Stimulated activated CD4-positive, alpha-beta T cell treated with anti-CD3 and anti-CD28 coated beads, Interleukin-1b, Interleukin-23, amount 100 ng/mL, for 4 hours (primary cell): ENCODE data around the gene TAS2R42.

Experiments used
- DNase-seq, 2 donors: peaks; one replicate each; pipeline ENCODE4 v3.0.0-alpha.2; 2020; ENCODE audit warnings: low read depth in 2 of 2

TAS2R42 gene

GRCh38 chr12:11144297-11144696, 42.4 kb downstream of the TAS2R42 start:
- DNase-seq, result no peak

- no peak for DNase-seq
Measured at GRCh38 chr12:11143352-11143751, 43.4 kb downstream of the TAS2R42 start.

GRCh38 chr12:11136075-11136474, 50.7 kb downstream of the TAS2R42 start:
- DNase-seq, result no peak
